H1 (cell line): ENCODE data around the gene COL5A1. TPM values are rescaled to one million over a fixed set of nuclear protein-coding genes. Genes with fewer than 3 reads are reported as not detected.

ENCODE experiments used
- CTCF ChIA-PET: fragments of 300-600 bp; sonication (Branson Sonifier 250); formaldehyde crosslinking; loops from one replicate; lab custom pipeline; 2021; ENCODE audit not compliant: partially characterized antibody; lab: Charles Lee
- POLR2A ChIA-PET: fragments of 300-600 bp; sonication (Branson Sonifier 250); formaldehyde crosslinking; loops from one replicate; lab custom pipeline; 2021; ENCODE audit warnings: inconsistent platforms; ENCODE audit not compliant: partially characterized antibody; lab: Charles Lee
- DNase-seq, 2 experiments: peaks; one replicate each; pipeline versions ENCODE4 v3.0.0 to v3.0.0-alpha.2; 2010 to 2022; ENCODE audit warnings: low spot score in 2 of 2, low read depth in 1 of 2, mixed read lengths in 1 of 2
- FAIRE-seq: peaks from 2 replicates; lab custom pipeline; 2011; peaks lifted over from hg19 to GRCh38; lab: Jason Lieb, UNC
- H2AFZ ChIP-seq: 2 replicates; pipeline ENCODE4 v1.8.1; 2012; ENCODE audit warnings: low read length, inconsistent platforms
- H2AK5ac ChIP-seq: 2 replicates; pipeline ENCODE4 v1.6.1; 2013; ENCODE audit warnings: low read depth, low read length
- H2BK120ac ChIP-seq: replicated peaks from 2 replicates; pipeline ENCODE3; 2013; ENCODE audit warnings: low read depth, low read length, inconsistent platforms
- H2BK12ac ChIP-seq: 2 replicates; pipeline ENCODE4 v1.6.1; 2013; ENCODE audit warnings: low read depth, low read length
- H2BK15ac ChIP-seq: 2 replicates; pipeline ENCODE4 v1.6.1; 2013; ENCODE audit warnings: low read length
- H2BK20ac ChIP-seq: 2 replicates; pipeline ENCODE4 v1.6.1; 2013; ENCODE audit warnings: low read length
- H2BK5ac ChIP-seq: 2 replicates; pipeline ENCODE4 v1.6.1; 2013; ENCODE audit warnings: low read depth, low read length
- H3K14ac ChIP-seq: 2 replicates; pipeline ENCODE4 v1.6.1; 2013; ENCODE audit warnings: inconsistent platforms; ENCODE audit not compliant: insufficient read length
- H3K18ac ChIP-seq: 2 replicates; pipeline ENCODE4 v1.6.1; 2013; ENCODE audit warnings: low read length; ENCODE audit errors: extremely low read depth
- H3K23ac ChIP-seq: 2 replicates; pipeline ENCODE4 v1.6.1; 2013; ENCODE audit warnings: inconsistent platforms; ENCODE audit not compliant: insufficient read length
- H3K23me2 ChIP-seq: 2 replicates; pipeline ENCODE4 v1.6.1; 2013; ENCODE audit warnings: low read depth, low read length
- H3K27ac ChIP-seq: 2 replicates; pipeline ENCODE4 v1.6.1; 2011; ENCODE audit warnings: low read depth, low read length, inconsistent platforms
- H3K27me3 ChIP-seq, 4 experiments: replicated peaks in 1 of 4; 1 replicate in 1 of 4; 2 replicates in 3 of 4; pipeline versions ENCODE4 v1.6.1 to v1.8.1; 2011 to 2013; ENCODE audit warnings: low read length in 3 of 4, mild to moderate bottlenecking in 3 of 4, inconsistent platforms in 2 of 4, mixed read lengths in 2 of 4, moderate library complexity in 1 of 4; ENCODE audit not compliant: control insufficient read depth in 3 of 4, insufficient read depth in 3 of 4; ENCODE audit errors: extremely low read depth in 1 of 4
- H3K36me3 ChIP-seq, 4 experiments: 2 replicates each; pipeline versions ENCODE4 v1.6.1 to v1.8.1; 2011 to 2013; ENCODE audit warnings: mild to moderate bottlenecking in 4 of 4, low read length in 3 of 4, moderate library complexity in 2 of 4, control low read depth in 1 of 4, inconsistent platforms in 1 of 4; ENCODE audit not compliant: insufficient read depth in 4 of 4, control insufficient read depth in 2 of 4
- H3K4ac ChIP-seq: replicated peaks from 2 replicates; pipeline ENCODE3; 2013; ENCODE audit warnings: low read length, low read depth, mixed read lengths, inconsistent platforms; ENCODE audit not compliant: insufficient read length
- H3K4me1 ChIP-seq, 4 experiments: replicated peaks in 1 of 4; 1 replicate in 1 of 4; 2 replicates in 3 of 4; pipeline versions ENCODE4 v1.6.1 to v1.8.1; 2011 to 2013; ENCODE audit warnings: low read length in 3 of 4, inconsistent platforms in 2 of 4, mixed read lengths in 1 of 4; ENCODE audit not compliant: insufficient read depth in 4 of 4, control insufficient read depth in 3 of 4
- H3K4me2 ChIP-seq, 2 experiments: 2 replicates each; pipeline versions ENCODE4 v1.6.1 to v1.8.1; 2011 to 2013; ENCODE audit warnings: low read depth in 2 of 2, low read length in 2 of 2, control low read depth in 1 of 2, inconsistent platforms in 1 of 2, mild to moderate bottlenecking in 1 of 2; ENCODE audit not compliant: insufficient read depth in 1 of 2
- H3K4me3 ChIP-seq, 4 experiments: fragments of 200-600, 300-600 bp in 1 of 4; sonication (generic), shearing (Covaris generic), sonication (Bioruptor Twin) in 1 of 4; 2 replicates each; pipeline versions ENCODE4 v1.5.1 to v1.8.1; 2011 to 2016; ENCODE audit warnings: low read length in 4 of 4, low read depth in 3 of 4, control low read depth in 2 of 4, inconsistent platforms in 2 of 4, mild to moderate bottlenecking in 2 of 4, mixed read lengths in 1 of 4, moderate library complexity in 1 of 4; ENCODE audit not compliant: insufficient read depth in 2 of 4; ENCODE audit errors: extremely low read depth in 1 of 4
- H3K56ac ChIP-seq: replicated peaks from 2 replicates; pipeline ENCODE3; 2013; ENCODE audit warnings: low read depth, mild to moderate bottlenecking, mixed read lengths, low read length, inconsistent platforms; ENCODE audit not compliant: insufficient read length
- H3K79me1 ChIP-seq: 2 replicates; pipeline ENCODE4 v1.6.1; 2013; ENCODE audit warnings: low read depth, low read length, control low read depth
- H3K79me2 ChIP-seq, 2 experiments: 2 replicates each; pipeline versions ENCODE4 v1.6.1 to v1.8.1; 2012 to 2013; ENCODE audit warnings: low read length in 2 of 2, mild to moderate bottlenecking in 2 of 2, inconsistent platforms in 1 of 2; ENCODE audit not compliant: insufficient read depth in 2 of 2, control insufficient read depth in 1 of 2
- H3K9ac ChIP-seq, 4 experiments: replicated peaks in 1 of 4; 1 replicate in 1 of 4; 2 replicates in 3 of 4; pipeline versions ENCODE4 v1.6.1 to v1.8.1; 2011 to 2013; ENCODE audit warnings: low read depth in 3 of 4, low read length in 3 of 4, control low read depth in 2 of 4, mild to moderate bottlenecking in 2 of 4, moderate library complexity in 2 of 4, inconsistent platforms in 1 of 4; ENCODE audit errors: extremely low read depth in 1 of 4
- H3K9me3 ChIP-seq, 2 experiments: 2 replicates each; pipeline versions ENCODE4 v1.6.1 to v1.8.1; 2012 to 2013; ENCODE audit warnings: mild to moderate bottlenecking in 2 of 2, moderate library complexity in 2 of 2, control low read depth in 1 of 2, inconsistent platforms in 1 of 2, low read depth in 1 of 2, low read length in 1 of 2, mixed read lengths in 1 of 2; ENCODE audit not compliant: insufficient read depth in 2 of 2
- H4K20me1 ChIP-seq, 2 experiments: replicated peaks in 1 of 2; 2 replicates each; pipeline versions ENCODE3 to v1.8.1; 2011 to 2013; ENCODE audit warnings: inconsistent platforms in 2 of 2, low read length in 2 of 2, mild to moderate bottlenecking in 1 of 2; ENCODE audit not compliant: insufficient read depth in 2 of 2, control insufficient read depth in 1 of 2
- H4K5ac ChIP-seq: 2 replicates; pipeline ENCODE4 v1.6.1; 2013; ENCODE audit warnings: low read length, low read depth, mixed read lengths, inconsistent platforms; ENCODE audit not compliant: insufficient read length
- H4K8ac ChIP-seq: 2 replicates; pipeline ENCODE4 v1.8.0; 2013; ENCODE audit warnings: mild to moderate bottlenecking, moderate library complexity, low read length, inconsistent platforms; ENCODE audit not compliant: insufficient read depth; ENCODE audit errors: extremely low read depth
- H4K91ac ChIP-seq: replicated peaks from 2 replicates; pipeline ENCODE3; 2013; ENCODE audit warnings: low read length, mixed read lengths, inconsistent platforms; ENCODE audit not compliant: insufficient read length
- BRCA1 ChIP-seq: IDR thresholded peaks from 2 replicates; pipeline ENCODE4 v1.6.1; 2012; ENCODE audit warnings: low read depth, low read length, improper control_type of control experiment
- CEBPB ChIP-seq: IDR thresholded peaks from 2 replicates; pipeline ENCODE4 v1.6.1; 2012; ENCODE audit warnings: low read depth, low read length
- HDAC2 ChIP-seq, 2 experiments: fragments of 300-600 bp in 1 of 2; sonication (generic) in 1 of 2; IDR thresholded peaks; 2 replicates each; pipeline ENCODE4 v1.6.1; 2011 to 2012; ENCODE audit warnings: low read depth in 2 of 2, low read length in 2 of 2, mild to moderate bottlenecking in 2 of 2, moderate library complexity in 2 of 2, borderline replicate concordance in 1 of 2, inconsistent platforms in 1 of 2
- HDAC6 ChIP-seq: IDR thresholded peaks from one replicate; pipeline ENCODE4 v1.7.1; 2012; ENCODE audit warnings: low read depth, mild to moderate bottlenecking, inconsistent platforms, low read length, moderate library complexity
- JUND ChIP-seq: IDR thresholded peaks from 2 replicates; pipeline ENCODE4 v1.6.1; 2011; ENCODE audit warnings: mild to moderate bottlenecking, improper control_type of control experiment, low read length
- PHF8 ChIP-seq: fragments of 200-600 bp; sonication (generic); conservative IDR thresholded peaks from 2 replicates; pipeline ENCODE4 v1.7.1; 2012; ENCODE audit warnings: low read depth, mild to moderate bottlenecking, inconsistent platforms, low read length, moderate library complexity
- RFX5 ChIP-seq: IDR thresholded peaks from 2 replicates; pipeline ENCODE4 v1.6.1; 2011; ENCODE audit warnings: low read depth, low read length, improper control_type of control experiment, borderline replicate concordance
- WGBS, 2 experiments: shearing (Covaris generic) in 1 of 2; methylation state at CpG; one replicate each; pipeline versions ENCODE4 v1.1.6 to v1.1.7; 2013 to 2015; ENCODE audit warnings: low lambda C conversion rate in 2 of 2, mixed read lengths in 2 of 2, inconsistent platforms in 1 of 2, low coverage in 1 of 2, missing lambda C conversion rate in 1 of 2; ENCODE audit not compliant: insufficient replicate concordance in 2 of 2, insufficient coverage in 1 of 2, insufficient read length in 1 of 2; ENCODE audit errors: extremely low coverage in 1 of 2, missing lambda C conversion rate in 1 of 2; 5-methylcytosine and 5-hydroxymethylcytosine counted together
- polyA plus RNA-seq, 7 experiments: library from polyadenylated mRNA; depleted of rRNA in 3 of 7; stranded (reverse) in 5 of 7; unstranded in 2 of 7; fragments of >200 nt in 5 of 7; fragments of 200-250 nt in 2 of 7; gene quantifications; 1 replicate in 5 of 7; 2 replicates in 1 of 7; 4 replicates in 1 of 7; pipeline versions ENCODE4 v1.2.1 to v1.2.3, GENCODE V29; 2011 to 2013; ENCODE audit warnings: missing spikeins in 2 of 7, mixed read lengths in 2 of 7
- total RNA-seq: library from RNA; stranded (reverse); fragmentation: NEBNext Ultra II Directional; extraction: Animal tissue kit (Norgen Biotek cat#: 25700); gene quantifications from 2 replicates; pipeline ENCODE4 v1.2.1, GENCODE V29; 2021

The COL5A1 gene
- total and polyA plus RNA-seq, 2 of the 8 experiments (the other 6 are each of a cell fraction or from before 2014, with no cell fraction given), result 3.8 to 12.0 TPM

GRCh38 chr9:134647359-134648080, 5.9 kb downstream of the COL5A1 start:
- Histone ChIP-seq H3K4me2 (no peak overlapping the region), H4K5ac (no peak overlapping the region), H3K79me1 (peaks cover 5% of the 10 kb centered on the region; the same call in 1 of the 2 replicates), H2BK20ac (no peak overlapping the region), H3K56ac (no peak overlapping the region), H4K91ac (no peak overlapping the region), H3K18ac (no peak overlapping the region), H2BK120ac (peak overlapping the region; percentile 36)
- no peak for DNase-seq
- 89% methylated on average over 30 of the region's 33 CpGs; no CpG with 5 or more reads in 1 of the 2 experiments for WGBS, 2 experiments
- TF ChIP-seq JUND (no peak), HDAC6 (no peak), BRCA1 (no peak), CEBPB (no peak), PHF8 (no peak), RFX5 (no peak), HDAC2 (IDR thresholded peaks at IDR 0.05; ENCODE audit: borderline replicate concordance in 1 of 2, low read depth in 2 of 2, low read length in 2 of 2) (no peak)
- TF ChIP-seq, all 59 proteins: peak for 0
- no peaks in the 10 kb centered on the region for H3K79me2 ChIP-seq
- H3K9me3 ChIP-seq, result no peaks in the 10 kb centered on the region
- CTCF ChIA-PET, result interaction anchor here (0.7 to 2.2 kb wide), 8 partner anchors 7 to 199 kb away, joined by 3 to 7 read pairs (median 4); no protein-coding TSS in a partner anchor
- peak overlapping the region; percentile 59 for H3K23ac ChIP-seq
- H2BK5ac ChIP-seq, result no peak overlapping the region; the same call in 1 of the 2 replicates
- H2BK12ac ChIP-seq, result peak overlapping the region; percentile 45; the same call in 1 of the 2 replicates
- H3K23me2 ChIP-seq, result no peaks in the 10 kb centered on the region; the same call in 1 of the 2 replicates
- H2BK15ac ChIP-seq, result no peak overlapping the region
- no peaks in the 10 kb centered on the region for H3K36me3 ChIP-seq
- no peak overlapping the region for H2AFZ ChIP-seq
- peak overlapping the region; percentile 71; the same call in 1 of the 2 replicates for H2AK5ac ChIP-seq
- H3K4me1 ChIP-seq, result peaks cover 0 to 32% (median 12%) of the 10 kb centered on the region in 4 experiments; a peak in 6 of 7 replicates
- H4K20me1 ChIP-seq, result peaks cover 0 to 19% of the 10 kb centered on the region in 2 experiments
- no peak overlapping the region for H3K27ac ChIP-seq
- POLR2A ChIA-PET, result no interaction called here
- no peak overlapping the region for H3K14ac ChIP-seq
- no peak overlapping the region for H3K4ac ChIP-seq
- no peak for FAIRE-seq
- H4K8ac ChIP-seq, result no peak overlapping the region
- no peak overlapping the region for H3K4me3 ChIP-seq
- H3K27me3 ChIP-seq, result peaks cover 0 to 10% (median 7%) of the 10 kb centered on the region in 4 experiments; a peak in 5 of 7 replicates
- H3K9ac ChIP-seq, result no peak overlapping the region
